ENCODE data around the gene HINT2. TPM values are rescaled to one million over a fixed set of nuclear protein-coding genes. Genes with fewer than 3 reads are reported as not detected.

Gene HINT2
- total RNA-seq, 1 experiment from 2014 or later, result 35.9 TPM

DNA sequence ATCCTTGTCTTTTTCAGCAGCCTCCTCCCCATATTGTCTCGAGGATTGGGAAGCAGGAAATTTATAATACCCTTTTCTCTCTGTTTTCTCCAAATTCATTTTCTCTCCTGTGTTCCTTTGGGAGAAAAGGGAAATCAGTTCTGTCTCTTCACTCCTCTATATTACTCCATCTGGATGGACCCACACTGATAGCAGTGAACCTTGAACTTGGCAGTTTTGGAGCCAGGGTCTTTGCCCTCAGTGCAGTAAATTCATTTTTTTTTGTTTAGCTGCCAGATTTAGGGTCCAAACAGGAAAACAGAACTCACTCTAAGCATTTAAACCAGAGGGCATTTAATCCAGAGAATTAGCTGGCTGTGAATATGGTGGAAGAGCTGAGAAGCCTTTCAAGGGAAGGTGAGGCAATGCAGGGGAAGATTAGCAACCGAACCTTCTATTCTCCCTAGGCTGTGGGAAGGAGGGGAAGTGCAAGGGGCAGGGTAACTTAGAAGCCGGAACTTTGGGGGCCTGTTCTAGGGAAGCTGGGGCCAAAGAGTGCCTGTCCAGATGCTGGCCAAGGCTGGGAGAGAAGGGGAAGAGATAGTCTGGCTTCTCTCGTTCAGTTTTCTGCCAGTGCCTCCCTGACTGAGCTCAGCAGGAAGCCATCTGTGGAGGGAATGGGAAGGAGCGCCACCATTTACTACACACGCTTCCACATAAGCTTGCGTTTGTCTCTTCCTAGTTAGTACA is 39.8 kb downstream of the HINT2 start:
- no peak overlapping the region for H3T11ph ChIP-seq (ENCODE audit: low read length)
- no CpG with 5 or more reads among the region's 7 CpGs for WGBS (ENCODE audit: extremely low coverage, insufficient read length, low lambda C conversion rate)
- peak overlapping the region; percentile 30 for H3K4me2 ChIP-seq (ENCODE audit: insufficient read depth, insufficient read length, low read length)
- H2AFZ ChIP-seq (ENCODE audit: low read length), result no peak overlapping the region
- Mint-ChIP-seq H3K27me3 (ENCODE audit: low read depth) (no peaks in the 10 kb centered on the region), H3K36me3 (ENCODE audit: insufficient read depth in 1 of 3, low read depth in 3 of 3) (peaks cover 0 to under 1% (median 0%) of the 10 kb centered on the region in 3 experiments; a peak in 2 of 7 replicates), H3K4me3 (no peak overlapping the region; a peak in 1 of 5 replicates), H3K9me3 (no peaks in the 10 kb centered on the region), H3K27ac (peak overlapping the region in 2 of 3 experiments; percentile 41 to 70; a peak in 5 of 7 replicates), H3K4me1 (peaks cover 15 to 19% of the 10 kb centered on the region in 2 experiments)
- no peaks in the 10 kb centered on the region for H3K79me2 ChIP-seq (ENCODE audit: insufficient read depth, low read length)
- H3K4me1 ChIP-seq (ENCODE audit: insufficient read depth, low read length), result peaks cover 4% of the 10 kb centered on the region; the same call in 1 of the 2 replicates
- H2BK20ac ChIP-seq (ENCODE audit: low read depth, low read length, poor library complexity, severe bottlenecking), result no peak overlapping the region
- H3K79me1 ChIP-seq (ENCODE audit: insufficient read depth, low read depth, low read length, poor library complexity, severe bottlenecking), result no peaks in the 10 kb centered on the region
- H3K56ac ChIP-seq (ENCODE audit: insufficient read length, low read depth, low read length), result no peak overlapping the region
- no peak overlapping the region for H2BK5ac ChIP-seq (ENCODE audit: insufficient read length, low read length)
- H3K27me3 ChIP-seq (ENCODE audit: insufficient read depth, low read length), result no peaks in the 10 kb centered on the region
- H3K23me2 ChIP-seq (ENCODE audit: insufficient read length, low read depth, low read length, poor library complexity, severe bottlenecking), result no peaks in the 10 kb centered on the region
- no peak overlapping the region for H4K5ac ChIP-seq (ENCODE audit: insufficient read length, low read depth, low read length)
- peak overlapping the region; percentile 57 for H3K27ac ChIP-seq (ENCODE audit: insufficient read length, low read depth, low read length)
- no peak overlapping the region; the same call in 1 of the 2 replicates for H2BK15ac ChIP-seq (ENCODE audit: low read depth, low read length)
- H2AK5ac ChIP-seq (ENCODE audit: insufficient read length, low read length), result no peak overlapping the region
- DNase-seq, result no peak
- H3K9me3 ChIP-seq (ENCODE audit: control insufficient read depth, low read depth, low read length), result no peaks in the 10 kb centered on the region
- no peak overlapping the region for H3K18ac ChIP-seq (ENCODE audit: insufficient read length, low read depth, low read length)
- no peak overlapping the region for H4K91ac ChIP-seq (ENCODE audit: insufficient read length, low read depth, low read length)
- H3K9ac ChIP-seq (ENCODE audit: extremely low read depth, insufficient read length, low read length), result peak overlapping the region; percentile 37
- no peak for TF ChIP-seq CTCF (conservative IDR thresholded peaks at IDR 0.05)
- no peak overlapping the region for H2BK120ac ChIP-seq (ENCODE audit: low read depth, low read length, poor library complexity, severe bottlenecking)
- no peak overlapping the region for H3K23ac ChIP-seq (ENCODE audit: insufficient read length, low read depth, low read length)
- H2BK12ac ChIP-seq (ENCODE audit: insufficient read length, low read depth, low read length), result no peak overlapping the region
- no peaks in the 10 kb centered on the region for H4K20me1 ChIP-seq (ENCODE audit: control insufficient read depth, insufficient read depth, insufficient read length)
- H4K8ac ChIP-seq (replicated peaks; ENCODE audit: insufficient read length, low read depth, low read length), result no peak overlapping the region
- H3K4ac ChIP-seq (ENCODE audit: low read depth, low read length), result no peak overlapping the region
- no peak overlapping the region; the same call in 1 of the 2 replicates for H3K14ac ChIP-seq (ENCODE audit: insufficient read depth, low read length)

Data from H9 (cell line).